Measurements from ENCODE around the gene PIGU.
"Not testable (repeated sequence)": the region's sequence is repeated elsewhere in the genome, so short reads cannot be mapped to it uniquely, and the experiment has no call there.

Gene PIGU

DNA sequence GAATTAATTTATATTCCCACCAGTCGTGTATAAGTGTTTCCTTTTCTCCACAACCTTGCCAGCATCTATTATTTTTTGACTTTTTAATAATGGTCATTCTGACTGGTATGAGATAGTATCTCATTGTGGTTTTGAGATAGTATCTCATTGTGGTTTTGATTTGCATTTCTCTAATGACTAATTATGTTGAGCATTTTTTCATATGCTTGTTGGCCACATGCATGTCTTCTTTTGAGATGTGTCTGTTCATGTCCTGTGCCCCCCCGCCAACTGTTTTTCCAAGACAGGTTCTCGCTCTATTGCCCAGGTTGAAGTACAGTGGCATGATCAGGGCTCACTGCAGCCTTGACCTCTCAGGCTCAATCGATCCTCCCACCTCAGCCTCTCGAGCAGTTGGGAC, 15.1 kb downstream of the PIGU start:
- not testable (repeated sequence) for DNase-seq (ENCODE audit: low spot score)

GRCh38 chr20:34658654-34659053, 18.2 kb downstream of the PIGU start:
- not testable (repeated sequence) for DNase-seq (ENCODE audit: low spot score)

DNA sequence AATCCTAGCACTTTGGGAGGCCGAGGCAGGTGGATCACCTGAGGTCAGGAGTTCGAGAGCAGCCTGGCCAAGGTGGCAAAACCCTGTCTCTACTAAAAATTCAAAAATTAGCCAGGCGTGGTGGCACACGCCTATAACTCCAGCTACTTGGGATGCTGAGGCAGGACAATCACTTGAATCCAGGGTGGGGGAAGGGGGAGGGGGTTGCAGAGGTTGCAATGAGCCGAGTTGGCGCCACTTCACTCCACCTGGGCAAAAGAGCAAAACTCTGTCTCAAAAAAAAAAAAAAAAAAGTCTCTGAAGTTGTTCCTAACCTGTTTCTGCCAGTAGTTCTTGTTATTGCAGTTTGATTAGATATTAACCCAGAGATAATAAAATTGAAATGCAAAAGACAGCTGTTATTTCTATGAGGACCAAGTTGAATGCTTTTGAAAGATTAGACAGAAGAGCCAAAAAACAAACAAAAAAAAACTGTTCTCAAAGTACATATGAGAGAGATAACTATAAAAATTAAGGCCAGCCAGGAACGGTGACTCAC, 22.6 kb downstream of the PIGU start:
- DNase-seq (ENCODE audit: low spot score) = no peak

GRCh38 chr20:34651200-34651599, 25.7 kb downstream of the PIGU start:
- DNase-seq (ENCODE audit: low spot score) = no peak

- DNase-seq (ENCODE audit: low spot score) = no peak
Observed at GRCh38 chr20:34647737-34648136, 29.2 kb downstream of the PIGU start.

GRCh38 chr20:34644951-34645350, 31.9 kb downstream of the PIGU start:
- no peak for DNase-seq (ENCODE audit: low spot score)

GRCh38 chr20:34644345-34644744, 32.5 kb downstream of the PIGU start:
- no peak for DNase-seq (ENCODE audit: low spot score)

GRCh38 chr20:34643928-34644327, 33.0 kb downstream of the PIGU start:
- DNase-seq (ENCODE audit: low spot score) = no peak

- no peak for DNase-seq (ENCODE audit: low spot score)
Observed at GRCh38 chr20:34642009-34642408, 34.9 kb downstream of the PIGU start.

DNA sequence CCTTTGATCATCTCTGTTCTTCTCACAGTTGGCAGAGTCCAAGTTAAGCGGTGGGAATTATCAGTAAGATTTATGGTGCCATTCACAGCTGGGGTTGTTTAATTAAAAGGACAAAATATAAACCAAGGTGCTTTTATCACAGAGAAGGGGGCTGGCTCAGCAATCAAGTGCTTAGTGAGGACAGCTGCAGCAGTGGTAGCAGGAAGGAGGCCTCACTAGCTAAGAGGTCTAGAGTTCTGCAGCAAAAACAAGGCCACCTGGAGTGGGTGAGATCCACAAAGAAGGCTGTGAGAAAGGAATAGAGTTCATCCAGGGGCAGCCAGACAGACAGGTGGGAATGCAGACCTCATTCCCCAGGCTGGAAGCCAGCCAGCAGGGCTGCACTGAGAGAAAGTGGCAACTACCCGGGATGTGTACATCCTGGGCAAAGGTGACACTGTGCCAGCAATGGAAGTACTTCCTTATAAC, 37.1 kb downstream of the PIGU start:
- no peak for DNase-seq (ENCODE audit: low spot score)

DNA sequence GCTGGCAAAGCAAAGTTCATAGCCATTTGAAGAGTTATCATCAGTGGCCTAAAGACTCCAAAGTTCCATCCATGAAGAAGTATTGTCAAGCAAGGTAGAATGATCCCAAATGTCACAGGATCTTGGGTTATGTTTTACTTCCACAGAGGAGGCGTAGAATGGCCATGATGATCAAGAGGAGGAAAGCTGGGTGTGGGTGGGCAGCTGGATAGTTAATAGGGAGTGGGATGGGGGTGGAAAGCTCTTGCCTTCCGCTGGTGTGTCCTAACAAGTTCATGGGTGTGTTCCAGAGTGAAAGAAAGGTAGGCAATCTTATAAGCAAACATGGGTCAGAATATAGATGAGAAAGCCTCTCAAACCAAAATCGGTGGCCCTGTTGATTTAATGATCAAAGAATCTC, 38.4 kb downstream of the PIGU start:
- no peak for DNase-seq (ENCODE audit: low spot score)

DNA sequence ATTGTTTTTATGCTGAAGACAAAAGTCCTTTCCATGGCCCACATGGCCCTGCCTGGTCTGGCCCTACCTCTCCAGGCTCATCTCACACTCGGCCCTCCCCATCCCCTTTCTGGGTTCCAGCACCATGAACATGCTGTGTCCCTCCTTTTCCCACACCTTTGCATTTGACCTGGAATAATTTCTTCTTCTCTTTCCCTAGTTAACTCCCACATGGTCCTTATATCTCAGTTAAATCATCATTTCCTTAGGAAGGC, 38.9 kb downstream of the PIGU start:
- DNase-seq (ENCODE audit: low spot score) = no peak

GRCh38 chr20:34637245-34638038, 39.5 kb downstream of the PIGU start:
- DNase-seq (ENCODE audit: low spot score) = no peak

- no peak for DNase-seq (ENCODE audit: low spot score)
Observed at GRCh38 chr20:34636648-34637047, 40.2 kb downstream of the PIGU start.

- no peak for DNase-seq (ENCODE audit: low spot score)
Observed at GRCh38 chr20:34634392-34634791, 42.5 kb downstream of the PIGU start.

- DNase-seq (ENCODE audit: low spot score) = no peak
Observed at GRCh38 chr20:34632870-34633452, 43.9 kb downstream of the PIGU start.

GRCh38 chr20:34629904-34630303, 47.0 kb downstream of the PIGU start:
- no peak for DNase-seq (ENCODE audit: low spot score)

- DNase-seq (ENCODE audit: low spot score) = no peak
Observed at GRCh38 chr20:34629342-34629741, 47.5 kb downstream of the PIGU start.

GRCh38 chr20:34628026-34628425, 48.9 kb downstream of the PIGU start:
- DNase-seq (ENCODE audit: low spot score) = no peak

DNA sequence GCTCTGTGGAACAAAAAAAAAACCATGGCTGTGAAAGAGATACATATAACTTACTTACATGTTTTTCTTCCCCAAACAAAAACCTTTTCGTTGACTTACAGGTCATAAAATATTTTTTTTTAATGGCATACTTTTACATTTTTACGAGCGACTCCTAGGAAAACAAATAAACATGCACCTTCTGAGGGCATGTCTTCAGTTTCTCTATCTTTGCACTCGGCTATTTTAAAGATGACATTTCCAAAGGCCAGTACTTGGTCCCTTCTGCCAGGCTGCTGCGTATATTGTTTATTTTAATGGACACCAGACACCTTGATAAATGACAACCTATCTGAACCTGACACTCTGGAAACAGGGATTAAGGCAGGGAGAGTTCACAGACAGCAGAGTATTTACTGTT, 49.4 kb downstream of the PIGU start:
- DNase-seq (ENCODE audit: low spot score) = no peak

DNA sequence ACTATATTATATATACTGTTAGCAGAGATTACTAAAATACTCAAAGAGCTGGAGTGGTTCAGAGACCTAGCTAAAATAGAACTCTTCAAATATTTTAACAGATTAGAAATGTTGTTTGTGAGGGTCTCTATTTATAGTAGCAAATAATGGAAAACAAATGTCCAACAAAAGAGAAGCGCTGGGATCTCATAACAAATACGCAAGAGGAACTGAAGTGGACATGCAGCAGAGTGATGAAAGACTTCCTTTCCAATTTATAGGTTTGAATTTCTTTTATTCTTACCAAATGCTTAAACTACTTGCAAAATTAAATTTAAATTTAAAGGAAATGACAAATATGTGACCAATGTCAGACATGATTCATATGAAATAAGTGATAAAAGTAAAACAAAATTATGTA, 49.9 kb downstream of the PIGU start:
- no peak for DNase-seq (ENCODE audit: low spot score)

DNA sequence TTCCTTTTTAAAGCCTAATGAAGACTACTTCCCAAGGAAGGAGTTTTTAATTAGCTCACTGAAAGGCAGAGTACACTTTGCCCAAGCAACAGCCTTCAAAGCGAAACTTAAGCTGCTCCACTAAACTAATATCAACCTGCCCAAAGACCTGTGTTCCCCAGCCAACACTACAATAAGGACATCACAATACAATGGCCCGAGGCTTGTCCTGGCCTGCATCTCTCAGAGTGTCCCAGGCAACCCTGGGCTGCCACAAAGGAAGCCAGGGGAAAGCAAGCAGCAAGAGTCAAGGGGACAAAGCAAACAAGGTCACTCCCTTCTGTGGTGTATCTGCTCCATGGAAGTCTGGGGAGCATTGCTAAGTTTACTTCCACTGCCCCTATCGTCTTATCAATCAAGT, 52.3 kb downstream of the PIGU start:
- no peak for DNase-seq (ENCODE audit: low spot score)

GRCh38 chr20:34622821-34623451, 54.0 kb downstream of the PIGU start:
- no peak for DNase-seq (ENCODE audit: low spot score)
